Testis (tissue), 3 donors: ENCODE measurements around the gene MACROD1. TPM values are rescaled to one million over a fixed set of nuclear protein-coding genes. Genes with fewer than 3 reads are reported as not detected.
"Not testable (repeated sequence)": the region's sequence is repeated elsewhere in the genome, so short reads cannot be mapped to it uniquely, and the experiment has no call there.

Source experiments
- DNase-seq: peaks from one replicate; pipeline ENCODE4 v3.0.0-alpha.2; 2019
- H3K27ac ChIP-seq, 2 donors: fragments of 200-600 bp; sonication (generic); one replicate each; pipeline ENCODE4 v1.5.1; 2019
- H3K27me3 ChIP-seq: fragments of 200-600 bp; sonication (generic); one replicate; pipeline ENCODE4 v1.5.1; 2019
- H3K36me3 ChIP-seq: fragments of 200-600 bp; sonication (generic); one replicate; pipeline ENCODE4 v1.5.1; 2017; ENCODE audit warnings: low read depth; ENCODE audit errors: missing control alignments
- H3K4me1 ChIP-seq: fragments of 200-600 bp; sonication (generic); one replicate; pipeline ENCODE4 v1.5.1; 2019
- H3K4me3 ChIP-seq, 2 donors: fragments of 200-600 bp; sonication (generic); one replicate each; pipeline ENCODE4 v1.5.1; 2017 to 2019
- H3K9me3 ChIP-seq: fragments of 200-600 bp; sonication (generic); one replicate; pipeline ENCODE4 v1.5.1; 2017
- CTCF ChIP-seq, 3 experiments: fragments of 450-650 bp in 2 of 3; fragments of 200-600 bp in 1 of 3; sonication (generic) in 1 of 3; IDR thresholded peaks; one replicate each; pipeline ENCODE4 v1.5.1; 2016 to 2019; ENCODE audit warnings: antibody characterized with exemption in 3 of 3, mild to moderate bottlenecking in 2 of 3, moderate library complexity in 1 of 3
- POLR2A ChIP-seq: fragments of 450-650 bp; IDR thresholded peaks from one replicate; pipeline ENCODE4 v1.6.1; 2017; ENCODE audit warnings: antibody characterized with exemption, mild to moderate bottlenecking, moderate library complexity
- WGBS, 2 donors: methylation state at CpG; one replicate each; pipeline ENCODE4 v1.1.5; 2018; 5-methylcytosine and 5-hydroxymethylcytosine counted together
- intact Hi-C: fragments of 100-400 bp; cut with DNase I; formaldehyde crosslinking; loops from one replicate; pipeline ENCODE4 v1.15.1; 2023; ENCODE audit warnings: low total_unique reads
- polyA plus RNA-seq: library from polyadenylated mRNA; stranded (reverse); fragments of 350-450 nt; fragmentation: Illumina TruSeq; extraction: RNeasy Lipid Tissue Mini Kit (QIAGEN cat#74804); gene quantifications from one replicate; pipeline ENCODE4 v1.2.3, GENCODE V29; 2014; ENCODE audit warnings: low read depth, low replicate concordance; ENCODE audit not compliant: insufficient read depth
- total RNA-seq, 2 donors: library from RNA; depleted of rRNA; stranded (reverse); fragments of >200 nt; gene quantifications; one replicate each; pipeline ENCODE4 v1.2.3, GENCODE V29; 2016

Gene MACROD1
- total and polyA plus RNA-seq, 3 donors from 2014 or later, result 13.3 to 15.3 (median 14.1) TPM

GRCh38 chr11:63974259-63975143 lies 191.4 kb downstream of the MACROD1 start, which contains the start of gene COX8A:
TSS of gene COX8A (plus strand) at chr11:63974620. CDS start at chr11:63974681, 61 bp downstream.
- intact Hi-C loops, result no loop called here
- WGBS, 2 donors, result 0% methylated on average over 48 to 54 of the region's 67 CpGs

GRCh38 chr11:63973912-63974258 lies 192.0 kb downstream of the MACROD1 start:
- 51 to 54% methylated on average over 18 of the region's 18 CpGs for WGBS, 2 donors
- peaks cover 21% of the 10 kb centered on the region for H3K4me1 ChIP-seq
- H3K4me3 ChIP-seq, result peak overlapping the region; percentile 94
- H3K27me3 ChIP-seq, intact Hi-C loops, H3K27ac ChIP-seq, H3K36me3 ChIP-seq, DNase-seq, H3K9me3 ChIP-seq: not testable (repeated sequence)

More at GRCh38 chr11:63974259-63975143, 191.4 kb downstream of the MACROD1 start, which contains the start of gene COX8A:
- DNase-seq, result peak; percentile 100
- Histone ChIP-seq H3K36me3 (no peaks in the 10 kb centered on the region), H3K9me3 (no peaks in the 10 kb centered on the region), H3K4me1 (peaks cover 21% of the 10 kb centered on the region), H3K27me3 (no peaks in the 10 kb centered on the region), H3K4me3 (peak within 1 kb of the TSS; percentile 94), H3K27ac (peak within 1 kb of the TSS; percentile 91 to 95)
- no peak for TF ChIP-seq POLR2A
- no peak for TF ChIP-seq CTCF (IDR thresholded peaks at IDR 0.05)

GRCh38 chr11:63970902-63971301 lies 195.0 kb downstream of the MACROD1 start:
- no peaks in the 10 kb centered on the region for H3K9me3 ChIP-seq
- intact Hi-C loops, result no loop called here
- H3K27me3 ChIP-seq, result no peaks in the 10 kb centered on the region
- DNase-seq, result no peak
- H3K4me3 ChIP-seq, result no peak overlapping the region
- H3K27ac ChIP-seq, result no peak overlapping the region
- H3K36me3 ChIP-seq, result no peaks in the 10 kb centered on the region
- 75% methylated on average over 5 of the region's 5 CpGs for WGBS, 2 donors
- TF ChIP-seq CTCF (IDR thresholded peaks at IDR 0.05) (no peak), POLR2A (no peak)
- peaks cover 8% of the 10 kb centered on the region for H3K4me1 ChIP-seq

- WGBS, 2 donors, result 91 to 93% methylated on average over 2 of the region's 2 CpGs
- intact Hi-C loops, result no loop called here
- no peaks in the 10 kb centered on the region for H3K9me3 ChIP-seq
Measured at GRCh38 chr11:63969461-63969860, 196.5 kb downstream of the MACROD1 start.

More at GRCh38 chr11:63969461-63969860, 196.5 kb downstream of the MACROD1 start:
- H3K36me3 ChIP-seq, result no peaks in the 10 kb centered on the region
- TF ChIP-seq POLR2A (no peak), CTCF (IDR thresholded peaks at IDR 0.05) (no peak)
- DNase-seq, result no peak
- no peak overlapping the region for H3K27ac ChIP-seq
- H3K27me3 ChIP-seq, result no peaks in the 10 kb centered on the region
- no peaks in the 10 kb centered on the region for H3K4me1 ChIP-seq
- no peak overlapping the region for H3K4me3 ChIP-seq
